Measurements from ENCODE around the gene ASCC1. TPM values are rescaled to one million over a fixed set of nuclear protein-coding genes. Genes with fewer than 3 reads are reported as not detected.

ASCC1 gene
- total RNA-seq, 3 donors from 2014 or later (not counting 1 experiment from before 2014, with no cell fraction given), result 26.0 to 35.2 (median 29.3) TPM

DNA sequence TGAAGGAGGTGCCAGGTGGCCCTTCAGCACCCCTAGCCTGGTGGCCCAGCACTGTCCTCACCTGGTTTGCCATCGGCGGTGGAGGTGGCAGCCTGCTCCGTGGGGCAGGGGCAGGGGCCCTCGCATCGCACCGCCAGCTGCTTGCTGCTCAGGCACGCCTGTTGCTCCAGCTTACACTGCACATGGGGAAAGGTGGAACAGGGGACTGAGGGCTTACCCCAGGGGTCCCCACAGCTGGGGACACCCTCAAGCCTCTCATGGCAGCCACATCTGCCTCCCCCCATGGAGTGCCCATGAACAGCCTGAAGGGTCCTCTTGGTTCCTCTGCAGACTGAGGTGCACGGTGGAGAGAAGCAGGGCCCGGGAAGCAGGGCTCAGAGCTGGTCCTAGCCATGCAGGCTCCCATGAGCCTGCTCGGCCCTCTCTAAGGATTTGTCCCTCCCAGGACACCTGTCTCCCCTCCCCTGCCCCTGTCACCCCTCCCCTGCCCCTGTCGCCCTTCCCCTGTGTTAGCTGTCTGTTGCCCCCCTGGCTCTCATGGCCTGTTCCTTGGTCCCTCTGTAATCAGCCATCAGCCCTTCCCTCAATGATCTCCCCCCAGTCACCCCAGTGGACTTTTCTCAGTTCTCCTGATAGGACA, 147.8 kb downstream of the ASCC1 start:
- DNase-seq (no peak), ATAC-seq (peak in 1 of 3 donors; percentile 8)
- H3K4me3 ChIP-seq (ENCODE audit: low read length), result no peak overlapping the region
- intact Hi-C loops (cut with micrococcal nuclease), result no loop called here
- Mint-ChIP-seq H3K9me3 (no peaks in the 10 kb centered on the region), H3K36me3 (peaks cover 7% of the 10 kb centered on the region), H3K4me3 (no peak overlapping the region), H3K27ac (peak overlapping the region; percentile 48 to 56), H3K4me1 (peaks cover 11 to 31% of the 10 kb centered on the region in 2 donors), H3K27me3 (ENCODE audit: low read depth in 2 of 2) (no peaks in the 10 kb centered on the region)
- no peak overlapping the region for H3K27ac ChIP-seq (ENCODE audit: low read length)
- TF ChIP-seq, protein P1, sequence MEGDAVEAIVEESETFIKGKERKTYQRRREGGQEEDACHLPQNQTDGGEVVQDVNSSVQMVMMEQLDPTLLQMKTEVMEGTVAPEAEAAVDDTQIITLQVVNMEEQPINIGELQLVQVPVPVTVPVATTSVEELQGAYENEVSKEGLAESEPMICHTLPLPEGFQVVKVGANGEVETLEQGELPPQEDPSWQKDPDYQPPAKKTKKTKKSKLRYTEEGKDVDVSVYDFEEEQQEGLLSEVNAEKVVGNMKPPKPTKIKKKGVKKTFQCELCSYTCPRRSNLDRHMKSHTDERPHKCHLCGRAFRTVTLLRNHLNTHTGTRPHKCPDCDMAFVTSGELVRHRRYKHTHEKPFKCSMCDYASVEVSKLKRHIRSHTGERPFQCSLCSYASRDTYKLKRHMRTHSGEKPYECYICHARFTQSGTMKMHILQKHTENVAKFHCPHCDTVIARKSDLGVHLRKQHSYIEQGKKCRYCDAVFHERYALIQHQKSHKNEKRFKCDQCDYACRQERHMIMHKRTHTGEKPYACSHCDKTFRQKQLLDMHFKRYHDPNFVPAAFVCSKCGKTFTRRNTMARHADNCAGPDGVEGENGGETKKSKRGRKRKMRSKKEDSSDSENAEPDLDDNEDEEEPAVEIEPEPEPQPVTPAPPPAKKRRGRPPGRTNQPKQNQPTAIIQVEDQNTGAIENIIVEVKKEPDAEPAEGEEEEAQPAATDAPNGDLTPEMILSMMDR (IDR thresholded peaks at IDR 0.05), result no peak
- 93% methylated on average over 11 of the region's 11 CpGs for WGBS (ENCODE audit: insufficient coverage)
- H3K36me3 ChIP-seq (ENCODE audit: control insufficient read depth, insufficient read depth, low read length), result peaks cover 77% of the 10 kb centered on the region
- no peaks in the 10 kb centered on the region for H3K27me3 ChIP-seq (ENCODE audit: control insufficient read depth, insufficient read depth, low read length)
- no peaks in the 10 kb centered on the region for H3K9me3 ChIP-seq (ENCODE audit: control insufficient read depth, insufficient read depth, low read length)
- peaks cover 9% of the 10 kb centered on the region for H3K4me1 ChIP-seq (ENCODE audit: control insufficient read depth, insufficient read depth, low read length)

DNA sequence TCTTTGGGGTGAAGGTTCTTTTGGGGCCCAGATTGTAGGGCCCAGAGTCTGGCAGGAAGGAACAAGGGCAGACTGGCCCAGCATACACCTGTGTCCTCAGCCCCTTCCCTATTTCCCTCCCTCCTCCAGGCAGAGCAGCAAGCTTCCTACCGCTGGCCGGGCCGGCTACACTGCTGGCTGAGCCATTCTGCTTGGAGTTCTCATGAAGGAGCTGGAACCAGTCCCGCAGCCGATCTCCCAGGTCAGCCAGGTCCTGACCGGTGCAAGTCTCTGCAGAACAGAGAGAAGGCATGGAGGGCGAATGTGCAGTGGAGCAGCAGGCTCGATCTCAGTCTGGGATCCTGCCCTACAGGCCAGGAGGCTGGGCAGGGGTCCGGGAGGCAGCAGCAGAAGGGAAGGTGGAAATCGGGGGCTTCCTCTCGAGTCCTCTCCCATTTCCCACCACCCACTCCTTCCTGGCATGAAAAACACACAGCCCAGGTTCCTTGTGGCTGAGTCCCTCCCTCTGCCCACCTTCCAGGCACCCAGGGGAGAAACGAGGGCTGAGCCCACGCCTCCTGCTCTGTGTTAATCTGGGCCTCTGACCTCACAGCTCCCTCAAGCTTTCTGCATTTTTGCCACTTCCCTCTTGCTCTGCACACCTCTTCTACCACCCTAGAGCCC, 148.5 kb downstream of the ASCC1 start:
- Mint-ChIP-seq H3K27me3 (ENCODE audit: low read depth in 2 of 2) (no peaks in the 10 kb centered on the region), H3K4me1 (peaks cover 11 to 28% of the 10 kb centered on the region in 2 donors), H3K4me3 (no peak overlapping the region), H3K27ac (peak overlapping the region; percentile 48 to 56), H3K9me3 (no peaks in the 10 kb centered on the region), H3K36me3 (peaks cover 7% of the 10 kb centered on the region)
- H3K4me1 ChIP-seq (ENCODE audit: control insufficient read depth, insufficient read depth, low read length), result peaks cover 9% of the 10 kb centered on the region
- DNase-seq (peak in 1 of 2 donors; percentile 10), ATAC-seq (peak in 1 of 3 donors; percentile 10)
- H3K27ac ChIP-seq (ENCODE audit: low read length), result no peak overlapping the region
- H3K27me3 ChIP-seq (ENCODE audit: control insufficient read depth, insufficient read depth, low read length), result no peaks in the 10 kb centered on the region
- intact Hi-C loops (cut with micrococcal nuclease), result no loop called here
- 86% methylated on average over 13 of the region's 13 CpGs for WGBS (ENCODE audit: insufficient coverage)
- no peak overlapping the region for H3K4me3 ChIP-seq (ENCODE audit: low read length)
- TF ChIP-seq, protein P1 (IDR thresholded peaks at IDR 0.05), result no peak
- no peaks in the 10 kb centered on the region for H3K9me3 ChIP-seq (ENCODE audit: control insufficient read depth, insufficient read depth, low read length)
- H3K36me3 ChIP-seq (ENCODE audit: control insufficient read depth, insufficient read depth, low read length), result peaks cover 79% of the 10 kb centered on the region

DNA sequence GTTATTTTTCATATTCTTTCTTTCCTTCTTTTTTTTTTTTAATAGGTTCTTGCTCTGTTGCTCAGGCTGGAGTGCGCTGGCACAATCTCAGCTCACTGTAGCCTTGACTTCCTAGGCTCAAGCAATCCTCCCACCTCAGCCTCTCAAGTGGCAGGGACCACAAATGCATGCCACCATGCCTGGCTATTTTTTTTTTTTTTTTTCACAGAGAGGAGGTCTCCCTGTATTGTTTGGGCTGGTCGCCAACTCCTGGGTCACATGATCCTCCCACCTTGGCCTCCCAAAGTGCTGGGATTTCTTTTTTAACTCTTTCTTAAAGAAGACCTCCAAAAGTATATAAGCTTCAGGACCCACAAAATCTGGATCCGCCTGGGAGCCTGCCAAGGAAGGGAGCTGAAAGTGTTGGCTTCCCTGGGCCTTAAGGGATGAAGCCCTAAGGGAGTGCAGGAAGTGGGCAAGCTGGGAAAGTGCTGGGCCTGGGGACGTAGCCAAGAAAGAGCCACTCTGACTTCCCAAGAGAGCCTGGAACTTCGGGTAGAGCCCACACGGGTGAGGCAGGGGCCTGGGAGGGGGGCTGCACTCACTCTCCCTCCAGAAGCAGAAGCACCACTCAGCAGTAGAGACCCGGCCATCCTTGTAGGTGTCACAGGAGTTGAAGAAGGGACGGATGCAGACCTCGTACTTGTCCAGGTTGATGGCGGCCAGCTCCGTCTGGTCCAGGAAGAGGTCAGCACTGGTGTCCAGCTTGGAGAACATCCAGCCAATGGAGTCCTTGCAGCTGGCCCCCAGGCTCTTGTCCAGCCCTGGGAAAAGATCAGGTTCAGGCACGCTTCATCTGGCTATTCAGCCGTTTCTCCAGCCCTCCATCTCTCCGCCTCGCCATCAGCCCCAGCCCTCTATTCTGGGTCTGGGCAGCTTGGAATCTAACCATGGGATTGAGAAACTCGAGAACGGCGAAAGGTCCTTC, 149.5 kb downstream of the ASCC1 start:
- DNase-seq, result peak in 1 of 2 donors; percentile 13
- H3K27me3 Mint-ChIP-seq (ENCODE audit: low read depth in 2 of 2), result no peaks in the 10 kb centered on the region
- 93% methylated on average over 18 of the region's 18 CpGs for WGBS (ENCODE audit: insufficient coverage)
- no peak for ATAC-seq
- Histone ChIP-seq H3K27me3 (ENCODE audit: control insufficient read depth, insufficient read depth, low read length) (no peaks in the 10 kb centered on the region), H3K36me3 (ENCODE audit: control insufficient read depth, insufficient read depth, low read length) (peaks cover 69% of the 10 kb centered on the region), H3K27ac (ENCODE audit: low read length) (no peak overlapping the region), H3K4me1 (ENCODE audit: control insufficient read depth, insufficient read depth, low read length) (peaks cover 9% of the 10 kb centered on the region), H3K4me3 (ENCODE audit: low read length) (no peak overlapping the region), H3K9me3 (ENCODE audit: control insufficient read depth, insufficient read depth, low read length) (no peaks in the 10 kb centered on the region)
- intact Hi-C loops (cut with micrococcal nuclease), result no loop called here
- H3K4me3 Mint-ChIP-seq, result no peak overlapping the region
- H3K4me1 Mint-ChIP-seq, result peaks cover 10 to 25% of the 10 kb centered on the region in 2 donors
- TF ChIP-seq, protein P1 (IDR thresholded peaks at IDR 0.05), result no peak
- peak overlapping the region; percentile 44 to 63 for H3K27ac Mint-ChIP-seq
- H3K9me3 Mint-ChIP-seq, result no peaks in the 10 kb centered on the region
- peaks cover 7% of the 10 kb centered on the region for H3K36me3 Mint-ChIP-seq

All from natural killer cell (primary cell).